Fibroblast of pulmonary artery (primary cell): ENCODE data around the gene OTX1.

ENCODE experiments used
- DNase-seq: peaks from one replicate; pipeline ENCODE4 v3.0.0-alpha.2; 2010; ENCODE audit warnings: low read depth
- H3K4me3 ChIP-seq: replicated peaks from 2 replicates; pipeline ENCODE4 v1.5.1; 2011; ENCODE audit warnings: low read depth, mild to moderate bottlenecking, control low read depth, low read length, moderate library complexity
- TF ChIP-seq, protein P1 (sequence below): IDR thresholded peaks from 2 replicates; pipeline ENCODE4 v1.5.1; 2011; ENCODE audit warnings: mild to moderate bottlenecking, control low read depth, low read length, inconsistent platforms; ENCODE audit errors: missing control alignments

The OTX1 gene

DNA sequence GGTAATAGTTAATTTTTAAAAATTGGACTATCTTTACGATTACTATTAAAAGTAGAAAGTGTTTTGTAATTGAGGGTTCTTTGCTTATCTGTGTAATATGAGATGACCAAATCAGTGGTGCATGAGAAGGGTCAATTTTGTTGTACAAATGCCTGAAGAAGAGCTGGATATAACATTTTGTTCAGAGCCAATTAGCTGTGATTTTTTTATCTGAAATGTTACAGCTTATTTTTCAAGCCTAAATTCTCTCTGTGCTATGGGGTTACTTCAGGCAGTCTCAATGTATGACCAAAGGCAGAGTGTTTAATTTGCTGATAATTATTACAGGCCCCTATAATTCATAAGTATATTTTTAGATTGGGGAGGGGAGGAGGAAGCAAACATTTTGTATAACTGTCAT lies 41.8 kb downstream of the OTX1 start:
- no peak for DNase-seq
- TF ChIP-seq, protein P1, sequence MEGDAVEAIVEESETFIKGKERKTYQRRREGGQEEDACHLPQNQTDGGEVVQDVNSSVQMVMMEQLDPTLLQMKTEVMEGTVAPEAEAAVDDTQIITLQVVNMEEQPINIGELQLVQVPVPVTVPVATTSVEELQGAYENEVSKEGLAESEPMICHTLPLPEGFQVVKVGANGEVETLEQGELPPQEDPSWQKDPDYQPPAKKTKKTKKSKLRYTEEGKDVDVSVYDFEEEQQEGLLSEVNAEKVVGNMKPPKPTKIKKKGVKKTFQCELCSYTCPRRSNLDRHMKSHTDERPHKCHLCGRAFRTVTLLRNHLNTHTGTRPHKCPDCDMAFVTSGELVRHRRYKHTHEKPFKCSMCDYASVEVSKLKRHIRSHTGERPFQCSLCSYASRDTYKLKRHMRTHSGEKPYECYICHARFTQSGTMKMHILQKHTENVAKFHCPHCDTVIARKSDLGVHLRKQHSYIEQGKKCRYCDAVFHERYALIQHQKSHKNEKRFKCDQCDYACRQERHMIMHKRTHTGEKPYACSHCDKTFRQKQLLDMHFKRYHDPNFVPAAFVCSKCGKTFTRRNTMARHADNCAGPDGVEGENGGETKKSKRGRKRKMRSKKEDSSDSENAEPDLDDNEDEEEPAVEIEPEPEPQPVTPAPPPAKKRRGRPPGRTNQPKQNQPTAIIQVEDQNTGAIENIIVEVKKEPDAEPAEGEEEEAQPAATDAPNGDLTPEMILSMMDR, result no peak
- no peak overlapping the region for H3K4me3 ChIP-seq

DNA sequence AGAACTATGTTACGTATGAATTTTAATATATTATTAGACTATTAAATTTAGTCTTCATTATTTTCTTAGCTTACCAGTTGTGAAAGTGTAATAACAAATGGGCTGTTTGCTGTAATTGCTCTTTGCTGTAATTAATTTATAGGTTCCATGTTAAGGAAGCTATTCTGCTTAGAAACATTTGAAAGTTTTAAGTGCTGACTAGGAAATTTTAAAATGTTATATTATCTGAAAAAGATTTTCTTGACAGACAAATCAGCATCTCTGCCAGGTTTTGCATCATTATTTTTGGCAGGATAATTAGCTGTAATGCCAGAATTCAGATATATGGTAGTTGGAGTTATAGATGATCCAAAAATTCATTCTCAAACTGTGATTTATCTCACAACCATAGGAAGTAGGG lies 42.2 kb downstream of the OTX1 start:
- no peak overlapping the region for H3K4me3 ChIP-seq
- DNase-seq, result no peak
- TF ChIP-seq, protein P1, result no peak

DNA sequence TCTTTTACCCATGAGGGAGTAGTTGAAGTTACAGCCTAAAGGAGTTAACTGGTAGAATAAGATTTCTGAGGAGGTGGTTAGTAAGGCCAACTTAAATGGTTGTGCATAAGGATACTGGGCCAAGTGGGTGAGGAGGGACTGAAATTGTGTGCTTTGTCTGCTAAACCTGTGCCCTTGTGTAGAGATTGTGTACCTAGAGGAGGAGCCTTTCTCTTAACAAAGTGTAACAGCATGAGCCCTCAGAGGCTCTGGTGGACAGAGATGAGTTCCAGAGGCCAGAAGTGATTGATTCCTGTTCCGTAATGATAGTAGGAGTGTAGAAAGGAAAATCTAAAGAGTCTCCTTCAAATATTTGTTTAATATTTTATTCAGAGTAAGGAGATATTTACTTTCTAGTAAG lies 42.9 kb downstream of the OTX1 start:
- TF ChIP-seq, protein P1, result no peak
- no peak overlapping the region for H3K4me3 ChIP-seq

DNA sequence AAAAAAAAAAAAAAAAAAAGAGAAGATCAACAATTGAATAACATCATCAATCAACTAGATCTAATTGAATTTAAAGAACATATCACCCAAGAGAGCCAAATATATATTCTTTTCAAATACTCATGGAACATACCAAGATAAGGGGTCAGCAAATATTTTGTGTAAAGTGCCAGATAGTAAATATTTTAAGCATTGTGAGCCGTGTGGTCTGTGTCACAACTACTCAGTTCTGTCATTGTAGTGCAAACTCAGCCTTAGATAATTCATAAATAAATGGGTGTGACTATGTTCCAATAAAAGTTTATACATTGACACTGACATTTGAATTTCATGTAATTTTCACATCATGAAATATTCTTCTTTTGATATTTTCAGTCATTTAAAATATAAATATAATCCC lies 45.9 kb downstream of the OTX1 start:
- TF ChIP-seq, protein P1, result no peak
- no peak for DNase-seq
- no peak overlapping the region for H3K4me3 ChIP-seq

More for the DNA sequence above, 42.9 kb downstream of the OTX1 start:
- DNase-seq, result no peak

DNA sequence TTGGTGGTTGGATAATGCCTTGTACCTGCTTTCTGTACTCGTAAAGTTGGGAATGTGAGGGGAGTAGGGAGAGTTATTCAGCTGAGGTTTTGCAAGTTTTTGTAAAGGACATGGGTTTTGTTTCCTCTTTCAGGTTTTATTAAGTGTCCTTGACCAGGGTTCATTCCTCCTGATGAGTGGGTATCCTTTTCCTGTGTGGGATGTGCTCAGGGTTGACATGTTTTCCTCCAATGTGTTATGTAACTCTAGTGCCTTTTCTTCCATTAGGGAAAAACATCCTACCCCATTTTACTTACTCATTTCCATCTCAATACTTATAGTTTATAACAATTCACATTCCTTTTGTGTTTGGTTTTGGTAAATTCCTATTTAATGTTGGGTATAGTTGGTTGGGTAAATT lies 48.4 kb downstream of the OTX1 start:
- TF ChIP-seq, protein P1, result no peak
- no peak for DNase-seq
- no peak overlapping the region for H3K4me3 ChIP-seq

DNA sequence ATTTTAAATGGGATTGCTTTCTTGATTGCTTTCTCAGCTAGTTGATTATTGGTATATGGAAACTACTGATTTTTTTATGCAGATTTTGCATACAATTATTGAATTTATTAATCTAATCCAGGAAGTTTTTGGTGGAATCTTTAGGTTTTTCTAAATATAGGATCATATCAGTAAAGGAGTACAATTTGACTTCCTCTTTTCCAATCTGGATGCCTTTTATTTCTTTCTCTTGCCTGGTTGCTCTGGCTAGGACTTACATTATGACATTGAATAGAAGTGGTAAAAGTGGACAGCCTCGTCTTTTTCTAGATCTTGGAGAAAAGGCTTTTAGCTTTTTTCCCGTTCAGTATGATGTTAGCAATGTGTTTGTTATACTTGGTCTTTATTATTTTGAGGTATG lies 51.3 kb downstream of the OTX1 start:
- no peak overlapping the region for H3K4me3 ChIP-seq
- no peak for DNase-seq
- TF ChIP-seq, protein P1, result no peak

DNA sequence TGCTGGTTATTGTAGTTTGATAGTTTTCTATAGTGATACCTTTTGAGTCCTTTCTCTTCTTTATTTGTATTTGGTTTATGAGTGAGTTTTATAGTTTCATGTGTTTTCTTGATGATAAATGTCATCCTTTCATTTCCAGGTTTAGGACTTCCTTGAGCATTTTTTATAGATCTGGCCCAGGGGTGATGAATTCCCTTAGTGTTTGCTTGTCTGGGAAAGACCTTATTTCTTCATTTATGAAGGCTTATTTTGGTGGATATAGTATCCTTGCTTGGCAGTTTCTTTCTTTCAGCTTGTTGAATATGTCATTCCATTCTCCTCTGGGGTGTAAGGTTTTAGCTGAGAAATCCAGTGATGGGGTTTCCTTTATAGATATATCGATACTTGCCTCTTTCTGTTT lies 53.9 kb downstream of the OTX1 start:
- no peak overlapping the region for H3K4me3 ChIP-seq
- TF ChIP-seq, protein P1, result no peak
- no peak for DNase-seq
